Osteoblast (primary cell): ENCODE measurements around the gene MIGA2. TPM values are rescaled to one million over a fixed set of nuclear protein-coding genes. Genes with fewer than 3 reads are reported as not detected.

ENCODE experiments used
- DNase-seq: peaks from one replicate; pipeline ENCODE4 v3.0.0; 2011; ENCODE audit warnings: low spot score, mixed read lengths; ENCODE audit not compliant: insufficient read length; ENCODE audit errors: missing footprints
- H2AFZ ChIP-seq: 2 replicates; pipeline ENCODE4 v1.6.0; 2011; ENCODE audit warnings: mild to moderate bottlenecking, low read length
- H3K27ac ChIP-seq: 2 replicates; pipeline ENCODE4 v1.5.1; 2011; ENCODE audit warnings: mild to moderate bottlenecking, low read depth, low read length, moderate library complexity
- H3K27me3 ChIP-seq: 2 replicates; pipeline ENCODE4 v1.6.0; 2012; ENCODE audit warnings: mild to moderate bottlenecking, control low read depth, inconsistent platforms, low read length, moderate library complexity; ENCODE audit not compliant: insufficient read depth
- H3K36me3 ChIP-seq: 2 replicates; pipeline ENCODE4 v1.5.1; 2011; ENCODE audit warnings: mild to moderate bottlenecking, low read length, control low read depth, moderate library complexity; ENCODE audit not compliant: insufficient read depth
- H3K4me1 ChIP-seq: 2 replicates; pipeline ENCODE4 v1.5.1; 2011; ENCODE audit warnings: mild to moderate bottlenecking, low read length, control low read depth, moderate library complexity; ENCODE audit not compliant: insufficient read depth
- H3K4me2 ChIP-seq: 2 replicates; pipeline ENCODE4 v1.6.0; 2011; ENCODE audit warnings: mild to moderate bottlenecking, low read length; ENCODE audit not compliant: insufficient read depth
- H3K4me3 ChIP-seq: fragments of 200-600 bp; sonication (generic); 3 replicates; pipeline ENCODE4 v1.5.1; 2012; ENCODE audit warnings: mild to moderate bottlenecking, low read length, inconsistent platforms; ENCODE audit not compliant: insufficient read depth
- H3K79me2 ChIP-seq: 2 replicates; pipeline ENCODE4 v1.6.0; 2012; ENCODE audit warnings: mild to moderate bottlenecking, low read length, control low read depth, inconsistent platforms; ENCODE audit not compliant: insufficient read depth
- H3K9me3 ChIP-seq: 2 replicates; pipeline ENCODE4 v1.5.1; 2011; ENCODE audit warnings: low read depth, low read length, control low read depth
- H4K20me1 ChIP-seq: 2 replicates; pipeline ENCODE4 v1.6.0; 2012; ENCODE audit warnings: mild to moderate bottlenecking, low read length, control low read depth; ENCODE audit not compliant: insufficient read depth
- total RNA-seq: library from RNA; depleted of rRNA; stranded (reverse); fragments of >200 nt; gene quantifications from 2 replicates; pipeline ENCODE4 v1.2.3, GENCODE V29; 2012
- TF ChIP-seq, protein P1 (sequence below): IDR thresholded peaks from 2 replicates; pipeline ENCODE4 v1.5.1; 2011; ENCODE audit warnings: mild to moderate bottlenecking, low read depth, low read length, moderate library complexity; ENCODE audit errors: extremely low read depth

MIGA2 gene
- total RNA-seq, 1 donor: 22.4 TPM

GRCh38 chr9:129102791-129103594 is 66.6 kb downstream of the MIGA2 start:
- DNase-seq: peak; percentile 97
- Histone ChIP-seq H2AFZ (no peak overlapping the region), H3K9me3 (no peaks in the 10 kb centered on the region), H3K4me1 (no peaks in the 10 kb centered on the region), H3K79me2 (no peaks in the 10 kb centered on the region), H3K27ac (no peak overlapping the region), H3K4me2 (no peak overlapping the region), H3K36me3 (peaks cover 13% of the 10 kb centered on the region), H4K20me1 (peaks cover 5% of the 10 kb centered on the region), H3K27me3 (no peaks in the 10 kb centered on the region), H3K4me3 (no peak overlapping the region)
- TF ChIP-seq, protein P1, sequence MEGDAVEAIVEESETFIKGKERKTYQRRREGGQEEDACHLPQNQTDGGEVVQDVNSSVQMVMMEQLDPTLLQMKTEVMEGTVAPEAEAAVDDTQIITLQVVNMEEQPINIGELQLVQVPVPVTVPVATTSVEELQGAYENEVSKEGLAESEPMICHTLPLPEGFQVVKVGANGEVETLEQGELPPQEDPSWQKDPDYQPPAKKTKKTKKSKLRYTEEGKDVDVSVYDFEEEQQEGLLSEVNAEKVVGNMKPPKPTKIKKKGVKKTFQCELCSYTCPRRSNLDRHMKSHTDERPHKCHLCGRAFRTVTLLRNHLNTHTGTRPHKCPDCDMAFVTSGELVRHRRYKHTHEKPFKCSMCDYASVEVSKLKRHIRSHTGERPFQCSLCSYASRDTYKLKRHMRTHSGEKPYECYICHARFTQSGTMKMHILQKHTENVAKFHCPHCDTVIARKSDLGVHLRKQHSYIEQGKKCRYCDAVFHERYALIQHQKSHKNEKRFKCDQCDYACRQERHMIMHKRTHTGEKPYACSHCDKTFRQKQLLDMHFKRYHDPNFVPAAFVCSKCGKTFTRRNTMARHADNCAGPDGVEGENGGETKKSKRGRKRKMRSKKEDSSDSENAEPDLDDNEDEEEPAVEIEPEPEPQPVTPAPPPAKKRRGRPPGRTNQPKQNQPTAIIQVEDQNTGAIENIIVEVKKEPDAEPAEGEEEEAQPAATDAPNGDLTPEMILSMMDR: peak; percentile 63

DNA sequence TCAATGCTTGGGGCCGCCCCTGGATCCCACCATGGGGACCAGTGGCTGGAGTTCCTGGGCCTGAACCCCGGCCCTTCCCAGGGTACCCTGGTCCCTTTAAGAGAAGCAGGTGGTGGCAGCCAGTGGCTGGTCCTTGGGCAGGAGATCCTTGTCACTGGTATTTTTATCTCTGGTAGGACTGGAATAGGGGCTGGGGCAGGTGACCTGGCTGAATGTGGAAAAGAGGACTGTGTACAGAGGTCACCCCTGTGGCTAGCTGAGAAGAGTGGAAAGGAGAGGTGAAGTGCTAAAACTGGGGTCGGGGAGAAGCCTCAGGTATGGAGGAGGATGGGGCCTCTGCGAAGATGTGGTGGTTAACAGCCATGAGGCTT is 67.2 kb downstream of the MIGA2 start:
- TF ChIP-seq, protein P1: no peak
- Histone ChIP-seq H4K20me1 (peaks cover 5% of the 10 kb centered on the region), H2AFZ (no peak overlapping the region), H3K27me3 (no peaks in the 10 kb centered on the region), H3K9me3 (no peaks in the 10 kb centered on the region), H3K79me2 (no peaks in the 10 kb centered on the region), H3K27ac (no peak overlapping the region), H3K4me1 (no peaks in the 10 kb centered on the region), H3K4me3 (no peak overlapping the region), H3K4me2 (no peak overlapping the region), H3K36me3 (peaks cover 16% of the 10 kb centered on the region)
- DNase-seq: peak; percentile 55

- peaks cover 16% of the 10 kb centered on the region for H3K36me3 ChIP-seq
These were observed 67.6 kb downstream of the MIGA2 start for GRCh38 chr9:129104051-129104450.

More at GRCh38 chr9:129104051-129104450, 67.6 kb downstream of the MIGA2 start:
- Histone ChIP-seq H3K4me1 (peaks cover 2% of the 10 kb centered on the region), H3K79me2 (peaks cover 3% of the 10 kb centered on the region), H3K9me3 (no peaks in the 10 kb centered on the region), H4K20me1 (peaks cover 8% of the 10 kb centered on the region), H3K4me2 (no peak overlapping the region), H2AFZ (no peak overlapping the region), H3K27me3 (no peaks in the 10 kb centered on the region), H3K27ac (no peak overlapping the region), H3K4me3 (no peak overlapping the region)
- no peak for DNase-seq
- TF ChIP-seq, protein P1: no peak
